B cell (primary cell): ENCODE results near the gene LSG1. TPM values are rescaled to one million over a fixed set of nuclear protein-coding genes. Genes with fewer than 3 reads are reported as not detected.

ENCODE experiments used
- ATAC-seq: fragments of 200-7000 bp; cut with Tn5 transposase; one replicate; pipeline ENCODE4 v1.10.0; 2021; ENCODE audit warnings: low read depth, mild to moderate bottlenecking, moderate number of reproducible peaks, moderate library complexity
- CTCF ChIA-PET: fragments of 350-600 bp; sonication (Branson Sonifier 250); formaldehyde crosslinking; loops from one replicate; lab custom pipeline; 2021; ENCODE audit warnings: antibody characterized with exemption, inconsistent platforms; lab: Charles Lee
- POLR2A ChIA-PET: fragments of 350-600 bp; sonication (Branson Sonifier 250); formaldehyde crosslinking; loops from one replicate; lab custom pipeline; 2021; ENCODE audit warnings: antibody characterized with exemption; lab: Charles Lee
- DNase-seq: peaks from one replicate; pipeline ENCODE4 v3.0.0; 2013
- H2AFZ ChIP-seq: 2 replicates; pipeline ENCODE4 v1.6.1; 2012; ENCODE audit warnings: mild to moderate bottlenecking, low read depth, low read length; ENCODE audit not compliant: insufficient read depth, poor library complexity, severe bottlenecking
- H3K27ac ChIP-seq, 2 donors: 1 replicate in 1 of 2; 2 replicates in 1 of 2; pipeline ENCODE4 v1.5.1; 2012 to 2013; ENCODE audit warnings: low read length in 2 of 2, mild to moderate bottlenecking in 2 of 2, moderate library complexity in 1 of 2
- H3K27me3 ChIP-seq, 4 experiments: fragments of 200-600 bp in 1 of 4; sonication (generic) in 1 of 4; replicated peaks in 1 of 4; 1 replicate in 2 of 4; 2 replicates in 2 of 4; pipeline versions ENCODE4 v1.6.1 to v1.7.0; 2013 to 2016; ENCODE audit warnings: low read length in 3 of 4, mild to moderate bottlenecking in 2 of 4, mixed read lengths in 1 of 4, moderate library complexity in 1 of 4; ENCODE audit not compliant: insufficient read depth in 4 of 4, control insufficient read depth in 3 of 4; ENCODE audit errors: control extremely low read depth in 1 of 4
- H3K36me3 ChIP-seq, 2 experiments: replicated peaks in 1 of 2; 1 replicate in 1 of 2; 2 replicates in 1 of 2; pipeline versions ENCODE4 v1.6.1 to v1.7.1; 2013; ENCODE audit warnings: low read length in 1 of 2; ENCODE audit not compliant: insufficient read depth in 2 of 2, control insufficient read depth in 1 of 2; ENCODE audit errors: control extremely low read depth in 1 of 2, extremely low read depth in 1 of 2
- H3K4me1 ChIP-seq, 2 donors: fragments of 200-600 bp in 1 of 2; sonication (generic) in 1 of 2; 1 replicate in 1 of 2; 2 replicates in 1 of 2; pipeline versions ENCODE4 v1.5.1 to v1.6.1; 2013 to 2017; ENCODE audit warnings: low read length in 2 of 2; ENCODE audit not compliant: control insufficient read depth in 2 of 2, insufficient read depth in 2 of 2
- H3K4me2 ChIP-seq: replicated peaks from 2 replicates; pipeline ENCODE3; 2012; ENCODE audit warnings: mild to moderate bottlenecking, low read depth, low read length; ENCODE audit not compliant: poor library complexity, severe bottlenecking
- H3K4me3 ChIP-seq, 5 experiments: fragments of 200-600 bp in 1 of 5; sonication (generic) in 1 of 5; 1 replicate in 3 of 5; 2 replicates in 2 of 5; pipeline versions ENCODE4 v1.5.1 to v1.7.0; 2011 to 2016; ENCODE audit warnings: low read length in 4 of 5, mild to moderate bottlenecking in 4 of 5, low read depth in 2 of 5, control low read depth in 1 of 5, moderate library complexity in 1 of 5; ENCODE audit not compliant: insufficient read depth in 1 of 5; ENCODE audit errors: control extremely low read depth in 1 of 5, extremely low read depth in 1 of 5
- H3K79me2 ChIP-seq: fragments of 200-600 bp; sonication (generic); one replicate; pipeline ENCODE4 v1.6.0; 2016; ENCODE audit warnings: low read length; ENCODE audit not compliant: control insufficient read depth, insufficient read depth
- H3K9ac ChIP-seq: fragments of 200-600 bp; sonication (generic); 2 replicates; pipeline ENCODE4 v1.6.1; 2017; ENCODE audit warnings: mild to moderate bottlenecking, low read length, moderate library complexity
- H3K9me3 ChIP-seq, 3 donors: one replicate each; pipeline versions ENCODE4 v1.6.1 to v1.7.1; 2013; ENCODE audit warnings: low read length in 2 of 3; ENCODE audit not compliant: control insufficient read depth in 2 of 3, insufficient read depth in 1 of 3; ENCODE audit errors: control extremely low read depth in 1 of 3
- H4K20me1 ChIP-seq: 2 replicates; pipeline ENCODE4 v1.6.0; 2012; ENCODE audit warnings: mild to moderate bottlenecking, low read length; ENCODE audit not compliant: insufficient read depth, control insufficient read depth, poor library complexity, severe bottlenecking
- H3K27ac Mint-ChIP-seq: one replicate; pipeline ENCODE4 v1.8.0; 2021; ENCODE audit warnings: mixed read lengths
- H3K27me3 Mint-ChIP-seq: one replicate; pipeline ENCODE4 v1.8.0; 2021; ENCODE audit warnings: mixed read lengths
- H3K4me1 Mint-ChIP-seq: one replicate; pipeline ENCODE4 v1.8.0; 2021; ENCODE audit warnings: mixed read lengths
- H3K4me3 Mint-ChIP-seq: one replicate; pipeline ENCODE4 v1.8.0; 2021; ENCODE audit warnings: mixed read lengths
- H3K9me3 Mint-ChIP-seq: one replicate; pipeline ENCODE4 v1.8.0; 2022; ENCODE audit warnings: mixed read lengths; ENCODE audit not compliant: insufficient read depth
- CTCF ChIP-seq: fragments of 200-600 bp; IDR thresholded peaks from one replicate; pipeline ENCODE4 v1.8.0; 2022; ENCODE audit warnings: antibody characterized with exemption, mild to moderate bottlenecking
- EZH2 ChIP-seq: IDR thresholded peaks from 2 replicates; pipeline ENCODE4 v1.6.1; 2012; ENCODE audit warnings: borderline replicate concordance, low read depth, mild to moderate bottlenecking, moderate library complexity, low read length; ENCODE audit not compliant: insufficient read depth, poor library complexity, severe bottlenecking
- whole genome bisulfite sequencing: methylation state at CpG from one replicate; pipeline ENCODE4 v1.1.5; 2013; ENCODE audit warnings: missing lambda C conversion rate; ENCODE audit not compliant: insufficient coverage; 5-methylcytosine and 5-hydroxymethylcytosine counted together
- intact Hi-C: fragments of 100-400 bp; cut with micrococcal nuclease; formaldehyde crosslinking; loops from one replicate; pipeline ENCODE4 v1.10.0; 2022
- polyA plus RNA-seq: library from polyadenylated mRNA; depleted of rRNA; stranded (reverse); fragments of >200 nt; gene quantifications from 2 replicates; pipeline ENCODE4 v1.2.3, GENCODE V29; 2012
- total RNA-seq, 2 donors: library from RNA; stranded (reverse); fragments of 120-200 nt in 1 of 2; gene quantifications; 1 replicate in 1 of 2; 2 replicates in 1 of 2; pipeline versions ENCODE4 v1.2.3 to v1.2.4, GENCODE V29; 2013 to 2022

The LSG1 gene
- total and polyA plus RNA-seq, 2 donors (not counting 1 experiment from before 2014, with no cell fraction given), result 29.4 to 54.6 TPM

DNA sequence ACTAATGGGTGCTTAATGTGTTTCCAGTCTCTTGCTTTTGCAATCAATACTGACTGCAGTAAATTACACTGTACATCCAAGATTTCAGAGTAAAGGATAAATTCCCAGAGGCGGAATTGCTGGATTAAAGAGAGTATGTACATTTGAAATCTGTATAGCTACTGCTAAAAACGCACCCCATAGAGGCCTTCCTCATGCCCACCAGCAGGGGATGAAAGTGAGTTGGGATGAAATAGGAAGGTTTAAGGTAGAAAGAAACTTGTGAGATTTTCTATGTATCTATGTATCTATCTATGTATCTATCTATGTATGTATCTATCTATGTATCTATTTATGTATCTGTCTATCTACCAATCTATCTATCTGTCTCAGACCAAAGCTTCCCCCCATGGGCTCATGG, 67.2 kb downstream of the LSG1 start:
- TF ChIP-seq EZH2 (no peak), CTCF (no peak)
- H3K27me3 Mint-ChIP-seq, result no peaks in the 10 kb centered on the region
- H3K79me2 ChIP-seq, result no peaks in the 10 kb centered on the region
- H3K4me1 Mint-ChIP-seq, result no peaks in the 10 kb centered on the region
- WGBS, result no CpG with 5 or more reads among the region's 2 CpGs
- no peaks in the 10 kb centered on the region for H3K36me3 ChIP-seq
- H2AFZ ChIP-seq, result no peak overlapping the region
- POLR2A ChIA-PET, result no interaction called here
- intact Hi-C loops, result no loop called here
- H3K27me3 ChIP-seq, result no peaks in the 10 kb centered on the region
- H3K4me2 ChIP-seq, result no peak overlapping the region
- H4K20me1 ChIP-seq, result no peaks in the 10 kb centered on the region
- H3K9ac ChIP-seq, result no peak overlapping the region
- H3K9me3 Mint-ChIP-seq, result no peaks in the 10 kb centered on the region
- no peak overlapping the region for H3K4me3 ChIP-seq
- DNase-seq (no peak), ATAC-seq (no peak)
- H3K27ac Mint-ChIP-seq, result no peak overlapping the region
- no peaks in the 10 kb centered on the region for H3K9me3 ChIP-seq
- no peaks in the 10 kb centered on the region for H3K4me1 ChIP-seq
- H3K4me3 Mint-ChIP-seq, result no peak overlapping the region
- H3K27ac ChIP-seq, result no peak overlapping the region
- CTCF ChIA-PET, result interaction anchor here (0.6 to 2.2 kb wide), 3 partner anchors 10 to 38 kb away, joined by 3 to 8 read pairs (median 5); no protein-coding TSS in a partner anchor

GRCh38 chr3:194604126-194604525, 67.9 kb downstream of the LSG1 start:
- no peaks in the 10 kb centered on the region for H3K4me1 Mint-ChIP-seq
- intact Hi-C loops, result no loop called here
- H3K27me3 Mint-ChIP-seq, result no peaks in the 10 kb centered on the region
- no peaks in the 10 kb centered on the region for H3K9me3 Mint-ChIP-seq
- H3K4me2 ChIP-seq, result no peak overlapping the region
- H3K4me3 ChIP-seq, result no peak overlapping the region
- H3K27ac ChIP-seq, result no peak overlapping the region
- no peak overlapping the region for H2AFZ ChIP-seq
- CTCF ChIA-PET, result interaction anchor here (0.6 to 2.2 kb wide), 3 partner anchors 10 to 38 kb away, joined by 3 to 8 read pairs (median 5); no protein-coding TSS in a partner anchor
- no peaks in the 10 kb centered on the region for H3K79me2 ChIP-seq
- POLR2A ChIA-PET, result no interaction called here
- no peaks in the 10 kb centered on the region for H4K20me1 ChIP-seq
- ATAC-seq (no peak), DNase-seq (no peak)
- H3K27me3 ChIP-seq, result no peaks in the 10 kb centered on the region
- H3K4me1 ChIP-seq, result no peaks in the 10 kb centered on the region
- WGBS, result over 99% methylated on average over 22 of the region's 22 CpGs
- H3K4me3 Mint-ChIP-seq, result no peak overlapping the region
- no peak overlapping the region for H3K27ac Mint-ChIP-seq
- H3K9ac ChIP-seq, result no peak overlapping the region
- no peaks in the 10 kb centered on the region for H3K9me3 ChIP-seq
- TF ChIP-seq EZH2 (no peak), CTCF (no peak)
- H3K36me3 ChIP-seq, result no peaks in the 10 kb centered on the region
